GM19468 (cell line): ENCODE results near the gene CCDC7.
"Not testable (repeated sequence)": the region's sequence is repeated elsewhere in the genome, so short reads cannot be mapped to it uniquely, and the experiment has no call there.

Experiments
- ATAC-seq: cut with Tn5 transposase; IDR thresholded peaks from one replicate; pipeline ENCODE4 v1.9.1; 2021; ENCODE audit warnings: mild to moderate bottlenecking, moderate library complexity, moderate number of reproducible peaks; ENCODE audit not compliant: unreplicated experiment; ENCODE audit errors: extremely low read depth

CCDC7 gene

DNA sequence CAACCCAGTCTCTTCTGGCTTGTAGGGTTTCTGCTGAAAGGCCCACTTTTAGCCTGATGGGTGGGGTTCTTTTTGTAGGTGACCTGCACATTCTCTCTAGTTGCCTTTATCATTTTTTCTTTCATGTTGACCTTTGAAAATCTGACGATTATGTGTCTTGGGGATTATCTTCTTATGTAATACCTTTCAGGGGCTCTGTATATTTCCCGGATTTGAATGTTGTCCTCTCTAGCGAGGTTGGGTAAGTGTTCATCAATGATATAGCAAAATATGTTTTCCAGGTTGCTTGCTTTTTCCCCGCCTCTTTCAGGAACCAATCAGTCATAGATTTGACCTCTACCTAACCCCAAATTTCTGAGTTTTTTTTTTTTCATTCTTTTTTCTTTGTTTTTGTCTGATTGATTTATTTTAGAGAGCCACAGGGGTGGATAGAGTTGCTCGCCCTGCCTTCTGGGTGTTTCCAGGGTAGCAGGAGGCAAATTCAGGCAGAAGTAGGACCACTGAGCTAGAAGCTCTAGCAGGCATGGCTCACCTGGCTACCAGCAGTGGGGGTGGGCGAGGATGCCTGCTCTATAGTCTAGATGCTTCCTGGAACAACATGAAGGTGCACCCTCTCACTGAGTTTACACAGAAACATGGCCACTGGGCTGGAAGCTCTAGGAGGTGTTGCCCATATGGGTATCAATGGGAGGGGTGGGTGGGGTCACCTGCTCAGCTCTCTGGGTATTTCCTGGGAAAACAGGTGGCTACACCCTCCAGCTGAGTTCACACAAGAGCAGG, 94.9 kb downstream of the CCDC7 start:
- no peak for ATAC-seq

DNA sequence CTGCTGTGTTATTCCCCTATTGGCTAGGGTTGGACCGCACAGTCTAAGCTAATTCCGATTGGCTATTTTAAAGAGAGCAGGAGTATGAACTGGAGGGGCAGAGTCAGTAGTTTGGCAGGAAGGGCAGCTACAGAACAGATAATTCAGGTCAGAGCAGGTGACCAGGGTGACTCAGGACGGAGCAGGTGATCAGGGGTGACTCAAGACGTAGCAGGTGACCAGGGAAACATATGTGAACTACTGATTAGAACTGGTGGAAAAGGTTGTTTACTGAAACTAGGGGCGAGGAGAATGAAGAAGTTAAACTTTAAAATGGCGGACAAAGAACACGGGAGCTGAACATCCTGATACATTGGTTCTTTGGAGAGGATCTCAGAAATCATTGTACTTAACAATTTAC, 102.3 kb downstream of the CCDC7 start:
- ATAC-seq: no peak

DNA sequence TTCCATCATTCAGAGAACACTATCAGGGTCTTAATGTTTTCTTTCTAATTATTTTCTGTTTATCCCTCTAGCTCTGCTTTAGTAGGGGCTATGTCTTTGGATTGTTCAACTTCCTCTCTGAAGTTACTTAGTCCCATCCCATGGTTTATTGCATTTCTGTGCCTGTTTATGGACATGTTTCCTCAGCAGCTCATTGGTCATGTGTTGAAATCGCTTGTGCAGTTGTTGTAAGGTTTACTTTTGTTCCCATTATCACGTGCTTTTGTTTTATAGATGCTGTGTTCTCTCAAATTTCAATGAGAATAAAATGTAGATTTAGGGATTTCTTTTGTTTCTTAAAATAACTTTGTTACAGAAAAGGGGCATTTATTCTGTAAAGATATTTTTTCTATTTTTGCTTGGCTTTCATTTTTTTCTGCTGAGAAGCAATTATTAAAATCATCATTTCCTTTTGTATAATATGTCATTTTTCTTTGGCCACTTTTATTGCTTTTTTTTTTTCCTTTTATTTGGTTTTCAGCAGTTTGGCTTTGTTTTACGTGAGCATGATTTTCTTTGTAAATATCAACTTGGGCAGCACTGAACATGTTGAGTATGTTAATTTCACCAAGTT, 110.9 kb downstream of the CCDC7 start:
- ATAC-seq: no peak

- ATAC-seq: not testable (repeated sequence)
Measured at GRCh38 chr10:32562695-32563094, 116.8 kb downstream of the CCDC7 start.

- no peak for ATAC-seq
Measured at GRCh38 chr10:32577448-32577847, 131.5 kb downstream of the CCDC7 start.

GRCh38 chr10:32582946-32583345, 137.0 kb downstream of the CCDC7 start:
- ATAC-seq: no peak

DNA sequence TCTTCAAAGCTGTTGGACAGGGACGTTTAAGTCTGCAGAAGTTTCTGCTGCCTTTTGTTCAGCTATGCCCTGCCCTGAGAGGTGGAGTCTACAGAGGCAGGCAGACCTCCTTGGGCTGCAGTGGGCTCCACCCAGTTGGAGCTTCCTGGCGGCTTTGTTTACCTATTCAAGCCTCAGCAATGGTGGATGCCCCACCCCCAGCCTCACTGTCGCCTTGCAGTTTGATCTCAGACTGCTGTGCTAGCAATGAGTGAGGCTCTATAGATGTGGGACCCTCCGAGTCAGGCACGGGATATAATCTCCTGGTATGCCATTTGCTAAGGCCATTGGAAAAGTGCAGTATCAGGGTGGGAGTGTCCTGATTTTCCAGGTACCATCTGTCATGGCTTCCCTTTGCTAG, 152.1 kb downstream of the CCDC7 start:
- not testable (repeated sequence) for ATAC-seq

DNA sequence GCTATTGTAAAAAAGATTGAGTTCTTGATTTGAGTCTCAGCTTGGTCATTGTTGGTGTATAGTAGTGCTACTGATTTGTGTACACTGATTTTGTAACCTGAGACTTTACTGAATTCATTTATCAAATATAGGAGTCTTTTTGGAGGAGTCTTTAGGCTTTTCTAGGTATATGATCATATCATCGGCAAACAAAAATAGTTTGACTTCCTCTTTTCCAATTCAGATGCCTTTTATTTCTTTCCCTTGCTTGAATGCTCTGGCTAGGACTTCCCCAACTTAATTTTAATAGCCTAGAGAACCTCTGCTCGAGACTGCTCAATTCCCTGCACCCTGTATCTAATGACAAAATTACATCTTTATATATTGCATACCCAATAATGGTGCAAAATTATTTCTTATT, 154.4 kb downstream of the CCDC7 start:
- ATAC-seq: no peak

GRCh38 chr10:32601562-32601961, 155.6 kb downstream of the CCDC7 start:
- not testable (repeated sequence) for ATAC-seq

GRCh38 chr10:32605787-32606186, 159.8 kb downstream of the CCDC7 start:
- no peak for ATAC-seq

DNA sequence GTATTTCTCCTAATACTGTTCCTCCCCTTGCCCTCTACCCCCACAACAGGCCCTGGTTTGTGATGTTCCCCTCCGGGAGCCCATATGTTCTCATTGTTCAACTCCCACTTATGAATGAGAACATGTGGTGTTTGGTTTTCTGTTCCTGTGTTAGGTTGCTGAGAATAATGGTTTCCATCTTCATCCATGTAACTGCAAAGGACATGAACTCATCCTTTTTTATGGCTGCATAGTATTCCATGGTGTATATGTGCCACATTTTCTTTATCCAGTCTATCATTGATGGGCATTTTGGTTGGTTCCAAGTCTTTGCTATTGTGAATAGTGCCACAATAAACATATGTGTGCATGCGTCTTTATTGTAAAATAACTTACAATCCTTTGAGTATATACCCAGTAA, 164.6 kb downstream of the CCDC7 start:
- ATAC-seq: not testable (repeated sequence)

DNA sequence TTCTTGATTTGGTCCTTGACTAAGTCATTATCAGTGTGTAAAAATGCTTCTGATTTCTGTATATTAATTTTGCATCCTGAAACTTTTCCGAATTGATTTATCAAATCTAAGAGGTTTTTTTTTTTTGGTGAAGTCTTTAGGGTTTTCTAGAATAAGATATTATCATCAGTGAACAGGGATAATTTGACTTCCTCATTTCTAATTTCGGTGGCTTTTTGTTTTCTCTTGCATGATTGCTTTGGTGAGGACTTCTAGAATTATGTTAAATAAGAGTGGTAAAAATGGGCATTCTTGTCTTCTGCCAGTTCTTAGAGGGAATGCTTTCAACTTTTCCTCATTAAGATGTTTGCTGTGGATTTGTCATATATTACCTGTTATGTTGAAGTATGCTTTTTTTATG, 170.5 kb downstream of the CCDC7 start:
- ATAC-seq: no peak

- ATAC-seq: no peak
Measured at GRCh38 chr10:32618482-32618881, 172.5 kb downstream of the CCDC7 start.

DNA sequence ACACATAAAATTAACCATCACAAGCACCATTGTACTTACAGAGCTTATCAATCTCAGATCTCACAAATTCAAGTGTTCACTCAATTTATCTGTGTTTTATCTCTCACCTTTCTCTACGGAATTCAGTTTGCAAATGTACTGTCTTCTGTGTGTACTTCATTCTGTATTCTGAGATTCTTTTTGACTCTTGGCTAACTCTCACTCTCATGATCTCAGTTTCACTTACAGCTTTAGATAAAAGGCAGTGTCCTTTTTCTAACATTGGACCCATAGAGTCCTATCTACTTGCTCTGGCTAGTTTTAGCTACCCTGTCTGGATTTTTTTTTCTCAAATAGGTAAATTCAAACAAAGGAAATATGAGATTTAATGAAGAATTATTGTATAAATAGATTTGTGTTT, 176.0 kb downstream of the CCDC7 start:
- ATAC-seq: no peak

- ATAC-seq: no peak
Measured at GRCh38 chr10:32622409-32622808, 176.5 kb downstream of the CCDC7 start.

GRCh38 chr10:32627183-32627582, 181.2 kb downstream of the CCDC7 start:
- ATAC-seq: no peak

GRCh38 chr10:32629910-32630309, 184.0 kb downstream of the CCDC7 start:
- ATAC-seq: no peak

GRCh38 chr10:32646535-32646934, 200.6 kb downstream of the CCDC7 start:
- ATAC-seq: no peak

- peak; percentile 26 for ATAC-seq
Measured at GRCh38 chr10:32650246-32650655, 204.3 kb downstream of the CCDC7 start.

- ATAC-seq: not testable (repeated sequence)
Measured at GRCh38 chr10:32657430-32657829, 211.5 kb downstream of the CCDC7 start.

- no peak for ATAC-seq
Measured at GRCh38 chr10:32661346-32661745, 215.4 kb downstream of the CCDC7 start.
